ENCODE measurements around the gene CDC42EP4.

Gene CDC42EP4

GRCh38 chr17:73268582-73269328 lies 43.0 kb downstream of the CDC42EP4 start:
- H3K9me2 ChIP-seq (replicated peaks; ENCODE audit: insufficient read depth, low read length): no peaks in the 10 kb centered on the region
- H3K36me3 ChIP-seq (replicated peaks; ENCODE audit: insufficient read depth, low read length): no peaks in the 10 kb centered on the region
- H3K27me3 ChIP-seq (replicated peaks; ENCODE audit: insufficient read depth, low read length): no peaks in the 10 kb centered on the region
- no peaks in the 10 kb centered on the region for H4K20me1 ChIP-seq (ENCODE audit: insufficient read depth, low read length)
- no peak overlapping the region for H2AFZ ChIP-seq (ENCODE audit: low read length)
- no peaks in the 10 kb centered on the region for H3K79me2 ChIP-seq (ENCODE audit: low read length)
- H3K4me3 ChIP-seq (ENCODE audit: low read length): no peak overlapping the region
- H3K4me2 ChIP-seq (ENCODE audit: low read depth, low read length): no peak overlapping the region
- no peak for DNase-seq
- H3K9ac ChIP-seq (ENCODE audit: low read length): no peak overlapping the region
- no peak overlapping the region for H3K27ac ChIP-seq (ENCODE audit: low read length)
- TF ChIP-seq CTCF (IDR thresholded peaks at IDR 0.05; ENCODE audit: low read length) (no peak), EZH2 (optimal IDR thresholded peaks at IDR 0.05; ENCODE audit: low read depth, low read length) (no peak), EZH2phosphoT487 (IDR thresholded peaks at IDR 0.05; ENCODE audit: low read length) (no peak)
- H3K4me1 ChIP-seq (ENCODE audit: low read length): peaks cover 3% of the 10 kb centered on the region; the same call in 1 of the 2 replicates
- H3K9me3 ChIP-seq (replicated peaks; ENCODE audit: insufficient read depth, low read length): no peaks in the 10 kb centered on the region
- no peaks in the 10 kb centered on the region for H3F3A ChIP-seq (ENCODE audit: insufficient read depth, low read length)

GRCh38 chr17:73267648-73268537 lies 43.9 kb downstream of the CDC42EP4 start:
- Histone ChIP-seq H3K9ac (ENCODE audit: low read length) (no peak overlapping the region), H3K4me2 (ENCODE audit: low read depth, low read length) (no peak overlapping the region), H3K9me2 (replicated peaks; ENCODE audit: insufficient read depth, low read length) (no peaks in the 10 kb centered on the region), H3K27ac (ENCODE audit: low read length) (no peak overlapping the region), H3K79me2 (ENCODE audit: low read length) (no peaks in the 10 kb centered on the region), H3K27me3 (replicated peaks; ENCODE audit: insufficient read depth, low read length) (no peaks in the 10 kb centered on the region), H2AFZ (ENCODE audit: low read length) (no peak overlapping the region), H3F3A (ENCODE audit: insufficient read depth, low read length) (no peaks in the 10 kb centered on the region), H3K4me3 (ENCODE audit: low read length) (no peak overlapping the region), H3K9me3 (replicated peaks; ENCODE audit: insufficient read depth, low read length) (no peaks in the 10 kb centered on the region), H3K36me3 (replicated peaks; ENCODE audit: insufficient read depth, low read length) (no peaks in the 10 kb centered on the region), H4K20me1 (ENCODE audit: insufficient read depth, low read length) (no peaks in the 10 kb centered on the region), H3K4me1 (ENCODE audit: low read length) (peaks cover 3% of the 10 kb centered on the region; the same call in 1 of the 2 replicates)
- TF ChIP-seq EZH2phosphoT487 (IDR thresholded peaks at IDR 0.05; ENCODE audit: low read length) (no peak), CTCF (IDR thresholded peaks at IDR 0.05; ENCODE audit: low read length) (no peak), EZH2 (optimal IDR thresholded peaks at IDR 0.05; ENCODE audit: low read depth, low read length) (no peak)
- DNase-seq: no peak

GRCh38 chr17:73266796-73267195 lies 45.0 kb downstream of the CDC42EP4 start:
- TF ChIP-seq EZH2phosphoT487 (IDR thresholded peaks at IDR 0.05; ENCODE audit: low read length): no peak
- no peak for TF ChIP-seq CTCF (IDR thresholded peaks at IDR 0.05; ENCODE audit: low read length)
- no peak for TF ChIP-seq EZH2 (optimal IDR thresholded peaks at IDR 0.05; ENCODE audit: low read depth, low read length)
- no peaks in the 10 kb centered on the region for H3K27me3 ChIP-seq (replicated peaks; ENCODE audit: insufficient read depth, low read length)
- H4K20me1 ChIP-seq (ENCODE audit: insufficient read depth, low read length): no peaks in the 10 kb centered on the region

More at GRCh38 chr17:73266796-73267195, 45.0 kb downstream of the CDC42EP4 start:
- Histone ChIP-seq H3K4me3 (ENCODE audit: low read length) (no peak overlapping the region), H2AFZ (ENCODE audit: low read length) (no peak overlapping the region), H3K9ac (ENCODE audit: low read length) (no peak overlapping the region), H3K4me1 (ENCODE audit: low read length) (peaks cover 3% of the 10 kb centered on the region; the same call in 1 of the 2 replicates), H3K79me2 (ENCODE audit: low read length) (no peaks in the 10 kb centered on the region), H3K36me3 (replicated peaks; ENCODE audit: insufficient read depth, low read length) (no peaks in the 10 kb centered on the region), H3K4me2 (ENCODE audit: low read depth, low read length) (no peak overlapping the region), H3K27ac (ENCODE audit: low read length) (no peak overlapping the region), H3F3A (ENCODE audit: insufficient read depth, low read length) (no peaks in the 10 kb centered on the region), H3K9me2 (replicated peaks; ENCODE audit: insufficient read depth, low read length) (no peaks in the 10 kb centered on the region), H3K9me3 (replicated peaks; ENCODE audit: insufficient read depth, low read length) (no peaks in the 10 kb centered on the region)
- DNase-seq: no peak

Data from MM.1S (cell line).